IMR-90 (cell line): Measurements from ENCODE around the gene ASTL. TPM values are rescaled to one million over a fixed set of nuclear protein-coding genes. Genes with fewer than 3 reads are reported as not detected.

Experiments used
- ATAC-seq: fragments of 200-7000 bp; cut with Tn5 transposase; 2 replicates; pipeline ENCODE4 v1.9.1; 2020; ENCODE audit warnings: low read depth, mild to moderate bottlenecking, moderate library complexity
- BruUV-seq: library from RNA; stranded (reverse); fragments of 400-500 nt; replicated peaks from 2 replicates; lab custom pipeline; 2021; lab: Mats Ljungman, UMichigan
- CTCF ChIA-PET: fragments of 300-600 bp; formaldehyde crosslinking; extraction: SDS; loops from one replicate; lab custom pipeline; 2021; ENCODE audit warnings: antibody characterized with exemption; lab: Yijun Ruan, JAX
- POLR2A ChIA-PET: fragments of 300-600 bp; sonication (Branson Sonifier 250); formaldehyde crosslinking; loops from one replicate; lab custom pipeline; 2022; ENCODE audit warnings: antibody characterized with exemption; ENCODE audit not compliant: unreplicated experiment; lab: Charles Lee
- DNase-seq: peaks from one replicate; pipeline ENCODE4 v3.0.0; 2013
- H2AFZ ChIP-seq: replicated peaks from 2 replicates; pipeline ENCODE3; 2013; ENCODE audit warnings: low read length, mild to moderate bottlenecking; ENCODE audit not compliant: poor library complexity
- H2AK5ac ChIP-seq: 2 replicates; pipeline ENCODE4 v1.6.1; 2013; ENCODE audit warnings: low read depth, low read length, inconsistent platforms
- H2AK9ac ChIP-seq: replicated peaks from 2 replicates; pipeline ENCODE3; 2013; ENCODE audit warnings: mild to moderate bottlenecking, low read depth, low read length, moderate library complexity; ENCODE audit not compliant: poor library complexity
- H2BK120ac ChIP-seq: 2 replicates; pipeline ENCODE4 v1.6.1; 2013; ENCODE audit warnings: low read depth, low read length, inconsistent platforms
- H2BK15ac ChIP-seq: 3 replicates; pipeline ENCODE4 v1.6.1; 2013; ENCODE audit warnings: low read depth, low read length, inconsistent platforms
- H2BK20ac ChIP-seq: 2 replicates; pipeline ENCODE4 v1.6.1; 2013; ENCODE audit warnings: low read depth, mild to moderate bottlenecking, inconsistent platforms, low read length, moderate library complexity
- H2BK5ac ChIP-seq: 2 replicates; pipeline ENCODE4 v1.6.1; 2013; ENCODE audit warnings: mild to moderate bottlenecking, low read depth, low read length, inconsistent platforms; ENCODE audit not compliant: poor library complexity, severe bottlenecking
- H3K14ac ChIP-seq: replicated peaks from 2 replicates; pipeline ENCODE4 v1.6.1; 2013; ENCODE audit warnings: low read depth, low read length, inconsistent platforms
- H3K18ac ChIP-seq: 2 replicates; pipeline ENCODE4 v1.6.1; 2013; ENCODE audit warnings: low read depth, low read length, control low read depth
- H3K23ac ChIP-seq: 2 replicates; pipeline ENCODE4 v1.6.1; 2013; ENCODE audit warnings: low read depth, low read length, inconsistent platforms
- H3K27ac ChIP-seq: 2 replicates; pipeline ENCODE4 v1.5.1; 2013; ENCODE audit warnings: mild to moderate bottlenecking, control low read depth, low read length; ENCODE audit not compliant: insufficient read depth
- H3K27me3 ChIP-seq: 2 replicates; pipeline ENCODE4 v1.6.1; 2013; ENCODE audit warnings: low read length; ENCODE audit not compliant: control insufficient read depth, insufficient read depth
- H3K36me3 ChIP-seq: 2 replicates; pipeline ENCODE4 v1.6.1; 2013; ENCODE audit warnings: low read length, mixed read lengths; ENCODE audit not compliant: control insufficient read depth, insufficient read depth
- H3K4ac ChIP-seq: 2 replicates; pipeline ENCODE4 v1.6.1; 2013; ENCODE audit warnings: low read depth, low read length, inconsistent platforms
- H3K4me1 ChIP-seq: 2 replicates; pipeline ENCODE4 v1.6.1; 2013; ENCODE audit warnings: low read length, mixed read lengths; ENCODE audit not compliant: control insufficient read depth, insufficient read depth
- H3K4me2 ChIP-seq: 2 replicates; pipeline ENCODE4 v1.6.1; 2013; ENCODE audit warnings: low read depth, mild to moderate bottlenecking, control low read depth, low read length, moderate library complexity
- H3K4me3 ChIP-seq: 2 replicates; pipeline ENCODE4 v1.5.1; 2013; ENCODE audit warnings: low read depth, mild to moderate bottlenecking, control low read depth, low read length, moderate library complexity; ENCODE audit not compliant: insufficient read depth
- H3K56ac ChIP-seq: 2 replicates; pipeline ENCODE4 v1.6.1; 2013; ENCODE audit warnings: low read length, inconsistent platforms; ENCODE audit not compliant: insufficient read depth; ENCODE audit errors: extremely low read depth
- H3K79me1 ChIP-seq, 2 experiments: 2 replicates each; pipeline ENCODE4 v1.6.1; 2013; ENCODE audit warnings: low read length in 2 of 2, inconsistent platforms in 1 of 2, low read depth in 1 of 2
- H3K9ac ChIP-seq: 2 replicates; pipeline ENCODE4 v1.6.1; 2013; ENCODE audit warnings: low read depth, low read length, control low read depth
- H3K9me1 ChIP-seq: 2 replicates; pipeline ENCODE4 v1.6.1; 2013; ENCODE audit warnings: low read length, inconsistent platforms; ENCODE audit not compliant: insufficient read depth
- H3K9me3 ChIP-seq: 2 replicates; pipeline ENCODE4 v1.6.1; 2013; ENCODE audit warnings: low read length; ENCODE audit not compliant: control insufficient read depth, insufficient read depth
- H4K20me1 ChIP-seq: 2 replicates; pipeline ENCODE4 v1.6.1; 2013; ENCODE audit warnings: low read length, inconsistent platforms; ENCODE audit not compliant: insufficient read depth
- H4K5ac ChIP-seq: 2 replicates; pipeline ENCODE4 v1.6.1; 2013; ENCODE audit warnings: mild to moderate bottlenecking, low read depth, low read length, control low read depth
- H4K8ac ChIP-seq, 2 experiments: 2 replicates each; pipeline ENCODE4 v1.6.1; 2013; ENCODE audit warnings: low read depth in 2 of 2, low read length in 2 of 2, control low read depth in 1 of 2, inconsistent platforms in 1 of 2
- H4K91ac ChIP-seq: 2 replicates; pipeline ENCODE4 v1.6.1; 2013; ENCODE audit warnings: low read depth, low read length, inconsistent platforms; ENCODE audit not compliant: insufficient read depth
- BHLHE40 ChIP-seq: fragments of 150-350 bp; IDR thresholded peaks from 2 replicates; pipeline ENCODE4 v1.6.1; 2016; ENCODE audit warnings: mild to moderate bottlenecking, low read depth, low read length
- FOS ChIP-seq: fragments of 150-350 bp; IDR thresholded peaks from 2 replicates; pipeline ENCODE4 v1.6.1; 2016; ENCODE audit warnings: low read depth, low read length
- MAZ ChIP-seq: IDR thresholded peaks from 2 replicates; pipeline ENCODE4 v1.6.1; 2012; ENCODE audit warnings: low read depth, mild to moderate bottlenecking, low read length, improper control_type of control experiment, moderate library complexity, borderline replicate concordance
- WGBS, 2 experiments: methylation state at CpG; one replicate each; pipeline versions ENCODE4 v1.1.5 to v1.1.7; 2013; ENCODE audit warnings: missing lambda C conversion rate in 2 of 2; ENCODE audit not compliant: insufficient read length in 1 of 2; ENCODE audit errors: extremely low coverage in 2 of 2; 5-methylcytosine and 5-hydroxymethylcytosine counted together
- dilution Hi-C: fragments of 300-500 bp; cut with HindIII; formaldehyde crosslinking; loops from one replicate; pipeline ENCODE4 v1.14.3; 2018; ENCODE audit warnings: low sequenced_read_pairs; ENCODE audit not compliant: unreplicated experiment
- in situ Hi-C: fragments of 300-500 bp; cut with MboI; formaldehyde crosslinking; loops from 3 replicates; pipeline ENCODE4 v1.14.3; 2019; ENCODE audit warnings: low sequenced_read_pairs, inconsistent platforms, mixed read lengths
- intact Hi-C: fragments of 100-400 bp; cut with micrococcal nuclease; formaldehyde crosslinking; loops from 2 replicates; pipeline ENCODE4 v1.10.0; 2022
- polyA plus RNA-seq, 3 experiments: library from polyadenylated mRNA; depleted of rRNA; stranded (reverse); fragments of >200 nt; gene quantifications; 2 replicates each; pipeline ENCODE4 v1.2.3, GENCODE V29; 2012; ENCODE audit warnings: low replicate concordance in 1 of 3
- total RNA-seq: library from RNA; depleted of rRNA; stranded (reverse); fragments of >200 nt; gene quantifications from 2 replicates; pipeline ENCODE4 v1.2.3, GENCODE V29; 2012

The ASTL gene
- total and polyA plus RNA-seq, 2 of the 4 experiments (the other 2 are of a cell fraction), result not detected

DNA sequence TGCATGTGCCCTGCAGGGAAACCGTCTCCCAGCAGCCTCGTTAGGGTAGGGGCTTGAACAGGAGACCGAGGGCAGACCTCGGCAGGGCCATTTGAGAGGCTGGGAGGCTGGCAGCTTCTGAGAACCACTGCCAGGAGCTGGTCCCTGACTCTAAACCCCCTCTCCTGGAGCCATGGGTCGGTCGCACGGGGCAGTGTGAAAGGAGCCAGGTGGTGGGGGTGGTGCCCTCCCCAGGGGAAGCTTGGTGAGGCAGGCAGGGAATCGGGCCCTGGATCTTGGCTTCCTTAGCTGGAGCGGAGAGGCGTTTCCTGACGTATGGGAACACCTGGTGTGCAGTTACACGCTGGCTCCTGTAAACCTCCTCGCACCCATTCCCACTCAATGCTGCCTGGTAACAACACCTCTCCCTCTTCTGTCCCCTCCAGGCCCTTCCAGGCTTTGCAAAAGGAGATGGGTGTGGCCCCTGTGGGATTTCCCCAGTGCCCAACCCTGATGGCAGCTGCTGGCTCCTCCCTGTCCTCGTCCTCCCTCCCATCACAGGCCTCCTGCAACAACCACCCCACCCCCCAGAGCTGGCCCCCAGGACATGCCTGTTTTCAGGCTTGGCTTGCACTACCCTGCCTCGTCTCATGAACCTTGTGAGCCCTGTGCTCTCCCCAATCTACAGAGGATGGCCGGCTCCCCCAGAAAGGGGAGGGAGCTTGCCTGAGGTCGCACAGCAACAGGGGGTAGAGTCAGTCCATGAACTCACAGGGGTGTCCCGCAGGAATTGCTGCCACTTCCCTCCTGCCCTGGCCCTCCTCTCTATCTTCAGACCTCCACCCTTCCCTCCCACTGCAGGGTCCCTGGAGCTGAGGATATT lies 46.4 kb downstream of the ASTL start:
- Histone ChIP-seq H3K56ac (no peak overlapping the region), H3K4me1 (no peaks in the 10 kb centered on the region), H3K9ac (no peak overlapping the region), H3K23ac (no peak overlapping the region), H3K4me2 (no peak overlapping the region), H2AFZ (no peak overlapping the region), H3K36me3 (no peaks in the 10 kb centered on the region), H3K4me3 (no peak overlapping the region), H3K18ac (no peak overlapping the region), H2BK5ac (no peak overlapping the region), H3K79me1 (no peaks in the 10 kb centered on the region), H2AK9ac (no peak overlapping the region), H3K14ac (no peak overlapping the region), H2BK120ac (no peak overlapping the region), H2AK5ac (no peak overlapping the region), H2BK15ac (no peak overlapping the region), H4K20me1 (no peaks in the 10 kb centered on the region), H3K9me3 (no peaks in the 10 kb centered on the region), H4K8ac (no peak overlapping the region), H4K91ac (no peak overlapping the region), H3K4ac (no peak overlapping the region), H3K9me1 (no peaks in the 10 kb centered on the region), H3K27ac (no peak overlapping the region), H3K27me3 (peaks cover 30% of the 10 kb centered on the region), H4K5ac (no peak overlapping the region), H2BK20ac (no peak overlapping the region)
- CTCF ChIA-PET, result no interaction called here
- DNase-seq, result no peak
- ATAC-seq, result no peak
- WGBS, 2 experiments, result no CpG with 5 or more reads among the region's 18 CpGs
- dilution Hi-C loops (no loop called here), intact Hi-C loops (no loop called here), in situ Hi-C loops (no loop called here)
- BruUV-seq, result no TSS peak
- POLR2A ChIA-PET, result no interaction called here
- TF ChIP-seq FOS, result no peak
- no peak for TF ChIP-seq BHLHE40
- TF ChIP-seq MAZ, result no peak
